ENCODE measurements around the gene PCDHGA4. TPM values are rescaled to one million over a fixed set of nuclear protein-coding genes. Genes with fewer than 3 reads are reported as not detected.

Gene PCDHGA4
- total and polyA plus RNA-seq, 2 of the 13 experiments (the other 11 are each of a cell fraction or from before 2014, with no cell fraction given) = 0.49 to 0.58 TPM

GRCh38 chr5:141320225-141321169 is 34.3 kb upstream of the PCDHGA4 start, which contains the start of gene TAF7 (continued):
- TF ChIP-seq FIP1L1 (IDR thresholded peaks at IDR 0.05; ENCODE audit: borderline replicate concordance, insufficient read depth, low read depth, low read length) (no peak), ZNF143 (CRISPR knock-in tag; IDR thresholded peaks at IDR 0.05) (no peak; the same call in 1 of the 2 replicates), GABPA (IDR thresholded peaks at IDR 0.05; ENCODE audit: low read depth, low read length) (peak; percentile 81), GABPA (CRISPR knock-in tag; IDR thresholded peaks at IDR 0.05; ENCODE audit: low read depth) (peak; percentile 93), ZNF180 (CRISPR knock-in tag; IDR thresholded peaks at IDR 0.05; ENCODE audit: borderline replicate concordance, low read depth) (no peak), RFXAP (CRISPR knock-in tag; IDR thresholded peaks at IDR 0.05; ENCODE audit: borderline replicate concordance) (no peak), RNF219 (CRISPR knock-in tag; IDR thresholded peaks at IDR 0.05) (no peak), PCBP2 (optimal IDR thresholded peaks at IDR 0.05; ENCODE audit: low read depth, low read length, poor library complexity, severe bottlenecking) (no peak), DDIT3 (CRISPR knock-in tag; IDR thresholded peaks at IDR 0.05) (no peak), SNAPC4 (CRISPR knock-in tag; IDR thresholded peaks at IDR 0.05) (peak; percentile 71; the same call in 1 of the 2 replicates), TEF (CRISPR knock-in tag; IDR thresholded peaks at IDR 0.05) (peak; percentile 25; the same call in 1 of the 2 replicates), KDM5B (CRISPR knock-in tag; IDR thresholded peaks at IDR 0.05; ENCODE audit: borderline replicate concordance) (peak; percentile 87), TBL1XR1 (IDR thresholded peaks at IDR 0.05; ENCODE audit: borderline replicate concordance, low read length, partially characterized antibody) (no peak)

Data from HepG2 (cell line).